HepG2 (cell line): ENCODE results near the gene ICAM5. TPM values are rescaled to one million over a fixed set of nuclear protein-coding genes. Genes with fewer than 3 reads are reported as not detected.

Experiments used
- ATRX ChIP-seq: sonication (generic); formaldehyde crosslinking; IDR thresholded peaks from 2 replicates; pipeline ENCODE4 v1.4.0; 2020; ENCODE audit warnings: missing genetic modification reagents, borderline replicate concordance
- CERS6 ChIP-seq: sonication (generic); formaldehyde crosslinking; IDR thresholded peaks from 2 replicates; pipeline ENCODE4 v1.5.0; 2020; ENCODE audit warnings: missing genetic modification reagents
- FOXK2 ChIP-seq: fragments of 450-650 bp; IDR thresholded peaks from 2 replicates; pipeline ENCODE4 v1.6.1; 2016
- HNRNPK ChIP-seq: fragments of 200-400 bp; formaldehyde crosslinking; IDR thresholded peaks from 2 replicates; pipeline ENCODE4 v1.6.1; 2018; ENCODE audit warnings: low read length, low read depth, moderate library complexity, mild to moderate bottlenecking; ENCODE audit not compliant: poor library complexity, severe bottlenecking
- HNRNPLL ChIP-seq: fragments of 200-400 bp; formaldehyde crosslinking; IDR thresholded peaks from 2 replicates; pipeline ENCODE4 v1.6.1; 2017; ENCODE audit warnings: mild to moderate bottlenecking, low read depth, low read length; ENCODE audit not compliant: poor library complexity, severe bottlenecking
- HOXA9 ChIP-seq: sonication (generic); formaldehyde crosslinking; IDR thresholded peaks from 2 replicates; pipeline ENCODE4 v1.8.1; 2022; ENCODE audit warnings: missing genetic modification reagents, mild to moderate bottlenecking, moderate library complexity, borderline replicate concordance
- IRX3 ChIP-seq: sonication (generic); formaldehyde crosslinking; IDR thresholded peaks from 2 replicates; pipeline ENCODE4 v1.8.1; 2023; ENCODE audit warnings: mild to moderate bottlenecking, low read depth, missing genetic modification reagents, borderline replicate concordance
- KLF16 ChIP-seq, 2 experiments: sonication (generic) in 1 of 2; formaldehyde crosslinking in 1 of 2; IDR thresholded peaks; 2 replicates each; pipeline versions ENCODE4 v1.6.1 to v1.8.0; 2016 to 2023; ENCODE audit warnings: missing genetic modification reagents in 2 of 2, missing compliant biosample characterization in 1 of 2
- NCOR1 ChIP-seq: fragments of 200-600 bp; sonication (generic); IDR thresholded peaks from 2 replicates; pipeline ENCODE4 v1.7.0; 2017; ENCODE audit warnings: antibody characterized with exemption, low read length, borderline replicate concordance
- NFRKB ChIP-seq: fragments of 450-650 bp; IDR thresholded peaks from 2 replicates; pipeline ENCODE4 v1.6.1; 2017
- NONO ChIP-seq, 2 experiments: fragments of 450-650 bp in 1 of 2; sonication (generic) in 1 of 2; formaldehyde crosslinking in 1 of 2; IDR thresholded peaks in 1 of 2; conservative IDR thresholded peaks in 1 of 2; 2 replicates each; pipeline versions ENCODE4 v1.6.1 to v1.8.0; 2017 to 2022; ENCODE audit warnings: mild to moderate bottlenecking in 1 of 2, missing genetic modification reagents in 1 of 2, moderate library complexity in 1 of 2
- PCBP1 ChIP-seq: fragments of 200-400 bp; formaldehyde crosslinking; IDR thresholded peaks from 2 replicates; pipeline ENCODE4 v1.6.1; 2017; ENCODE audit warnings: mild to moderate bottlenecking, low read depth, low read length, borderline replicate concordance
- PPARG ChIP-seq: conservative IDR thresholded peaks from 2 replicates; pipeline ENCODE4 v1.6.1; 2016; ENCODE audit warnings: missing biosample characterization, missing genetic modification reagents
- RELA ChIP-seq: sonication (generic); formaldehyde crosslinking; IDR thresholded peaks from 2 replicates; pipeline ENCODE4 v1.4.0; 2020; ENCODE audit warnings: missing genetic modification reagents
- RFX3 ChIP-seq: IDR thresholded peaks from 2 replicates; pipeline ENCODE4 v1.6.1; 2016; ENCODE audit warnings: missing biosample characterization, missing genetic modification reagents
- SNAPC5 ChIP-seq: sonication (generic); formaldehyde crosslinking; IDR thresholded peaks from 2 replicates; pipeline ENCODE4 v1.8.1; 2023; ENCODE audit warnings: mild to moderate bottlenecking, missing genetic modification reagents, borderline replicate concordance
- SPEN ChIP-seq: sonication (generic); formaldehyde crosslinking; IDR thresholded peaks from 2 replicates; pipeline ENCODE4 v1.5.1; 2020; ENCODE audit warnings: low read depth, mild to moderate bottlenecking, missing genetic modification reagents
- SRSF1 ChIP-seq: fragments of 200-400 bp; formaldehyde crosslinking; optimal IDR thresholded peaks from 2 replicates; pipeline ENCODE3; 2017; ENCODE audit warnings: mild to moderate bottlenecking, low read depth, low read length, moderate library complexity
- YY1 ChIP-seq: IDR thresholded peaks from 2 replicates; pipeline ENCODE4 v1.6.1; 2011; ENCODE audit warnings: low read length, low read depth, moderate library complexity, mild to moderate bottlenecking; ENCODE audit not compliant: insufficient read depth, insufficient replicate concordance
- ZBTB21 ChIP-seq: sonication (generic); formaldehyde crosslinking; IDR thresholded peaks from 2 replicates; pipeline ENCODE4 v1.4.0; 2020; ENCODE audit warnings: missing genetic modification reagents
- ZBTB3 ChIP-seq: sonication (generic); formaldehyde crosslinking; IDR thresholded peaks from 2 replicates; pipeline ENCODE4 v1.4.0; 2020; ENCODE audit warnings: low read depth, mild to moderate bottlenecking, moderate library complexity, missing genetic modification reagents, borderline replicate concordance
- ZBTB4 ChIP-seq: sonication (generic); formaldehyde crosslinking; IDR thresholded peaks from 2 replicates; pipeline ENCODE4 v1.4.0; 2020; ENCODE audit warnings: missing genetic modification reagents, mild to moderate bottlenecking, borderline replicate concordance
- ZNF703 ChIP-seq: sonication (generic); formaldehyde crosslinking; IDR thresholded peaks from 2 replicates; pipeline ENCODE4 v1.5.1; 2020; ENCODE audit warnings: missing genetic modification reagents, mild to moderate bottlenecking, moderate library complexity, borderline replicate concordance
- ZNF761 ChIP-seq: sonication (generic); formaldehyde crosslinking; conservative IDR thresholded peaks from 2 replicates; pipeline ENCODE4 v1.4.0; 2020; ENCODE audit warnings: mild to moderate bottlenecking, missing genetic modification reagents
- polyA plus RNA-seq, 8 experiments: library from polyadenylated mRNA; depleted of rRNA in 3 of 8; stranded (reverse) in 7 of 8; unstranded in 1 of 8; fragments of >200 nt; fragmentation: Illumina TruSeq in 4 of 8; extraction: Trizol in 4 of 8; gene quantifications; 2 replicates each; pipeline versions ENCODE4 v1.2.1 to v1.2.3, GENCODE V29; 2011 to 2016; ENCODE audit warnings: low read depth in 4 of 8, missing spikeins in 1 of 8, mixed read lengths in 1 of 8; ENCODE audit not compliant: insufficient read depth in 1 of 8
- total RNA-seq, 5 experiments: library from RNA; depleted of rRNA; stranded (reverse); fragments of >200 nt; fragmentation: Illumina TruSeq; extraction: Trizol; gene quantifications; 2 replicates each; pipeline ENCODE4 v1.2.3, GENCODE V29; 2016; ENCODE audit warnings: low read depth in 1 of 5

Gene ICAM5
- total and polyA plus RNA-seq, 2 of the 13 experiments (the other 11 are each of a cell fraction or from before 2014, with no cell fraction given): 0.46 to 1.6 TPM

- TF ChIP-seq KLF16 (CRISPR knock-in tag; IDR thresholded peaks at IDR 0.05) (peak in 1 of 2 experiments; percentile 50; a peak in 1 of 4 replicates), YY1 (peak; percentile 97), PPARG (CRISPR knock-in tag) (no peak), ZBTB4 (CRISPR knock-in tag) (peak; percentile 45; the same call in 1 of the 2 replicates), IRX3 (CRISPR knock-in tag) (no peak), NCOR1 (no peak), SNAPC5 (no peak), HNRNPK (peak; percentile 87), HOXA9 (CRISPR knock-in tag) (peak; percentile 76; the same call in 1 of the 2 replicates), ZNF703 (CRISPR knock-in tag) (no peak), RFX3 (peak; percentile 71), PCBP1 (peak; percentile 82; the same call in 1 of the 2 replicates), SPEN (peak; percentile 59), NFRKB (peak; percentile 57; the same call in 1 of the 2 replicates), SRSF1 (peak; percentile 42), NONO (IDR thresholded peaks at IDR 0.05) (no peak), NONO (CRISPR knock-in tag; conservative IDR thresholded peaks at IDR 0.05) (peak; percentile 49), ZBTB3 (CRISPR knock-in tag) (peak; percentile 63; the same call in 1 of the 2 replicates), CERS6 (CRISPR knock-in tag) (no peak), ZNF761 (0 out of 2 replicates have a peak, but pooled peaks have one; percentile 83), ATRX (CRISPR knock-in tag) (no peak), HNRNPLL (peak; percentile 94), ZBTB21 (CRISPR knock-in tag) (no peak), RELA (CRISPR knock-in tag) (0 out of 2 replicates have a peak, but pooled peaks have one; percentile 54), FOXK2 (peak; percentile 94)
These were observed 43.4 kb downstream of the ICAM5 start, which contains the start of gene RAVER1 (continued) for GRCh38 chr19:10332965-10333757.
